ENCODE measurements around the gene FXYD3.

The FXYD3 gene

GRCh38 chr19:35090160-35090505 is 25.5 kb upstream of the FXYD3 start:
- CTCF ChIA-PET: interaction anchor here (0.5 to 1.0 kb wide), 8 partner anchors 10 to 101 kb away, joined by 3 to 4 read pairs (median 3); partner anchors contain the start of gene LGI4
- DNase-seq (ENCODE audit: low spot score): no peak
- POLR2A ChIA-PET (ENCODE audit: low non-redundant PET): no interaction called here
- no peak for TF ChIP-seq CTCF (conservative IDR thresholded peaks at IDR 0.05; ENCODE audit: low read depth)
- H3K27ac ChIP-seq: no peak overlapping the region

GRCh38 chr19:35090506-35091214 is 25.0 kb upstream of the FXYD3 start:
- TF ChIP-seq CTCF (conservative IDR thresholded peaks at IDR 0.05; ENCODE audit: low read depth): peak; percentile 72
- H3K27ac ChIP-seq: peak overlapping the region; percentile 51; the same call in 1 of the 2 replicates
- POLR2A ChIA-PET (ENCODE audit: low non-redundant PET): no interaction called here
- DNase-seq (ENCODE audit: low spot score): peak; percentile 88
- CTCF ChIA-PET: interaction anchor here (0.5 to 1.0 kb wide), 3 partner anchors 10 to 51 kb away, joined by 3 read pairs; partner anchors contain the start of gene LGI4

- no peak for DNase-seq (ENCODE audit: low spot score)
- no peak for TF ChIP-seq CTCF (conservative IDR thresholded peaks at IDR 0.05; ENCODE audit: low read depth)
- peak overlapping the region; percentile 9 for H3K27ac ChIP-seq
- ChIA-PET CTCF (interaction anchor here (0.6 to 1.2 kb wide), 2 partner anchors 27 to 41 kb away, joined by 5 read pairs; no protein-coding TSS in a partner anchor), POLR2A (ENCODE audit: low non-redundant PET) (no interaction called here)
Observed at GRCh38 chr19:35093430-35093829, 22.2 kb upstream of the FXYD3 start.

GRCh38 chr19:35093941-35094647 is 21.5 kb upstream of the FXYD3 start:
- peak overlapping the region; percentile 9; the same call in 1 of the 2 replicates for H3K27ac ChIP-seq
- ChIA-PET POLR2A (ENCODE audit: low non-redundant PET) (no interaction called here), CTCF (interaction anchor here (0.6 kb wide), 1 partner anchor 42 kb away, joined by 5 read pairs; no protein-coding TSS in a partner anchor)
- TF ChIP-seq CTCF (conservative IDR thresholded peaks at IDR 0.05; ENCODE audit: low read depth): no peak
- no peak for DNase-seq (ENCODE audit: low spot score)

- POLR2A ChIA-PET (ENCODE audit: low non-redundant PET): no interaction called here
Observed at GRCh38 chr19:35094656-35095055, 21.0 kb upstream of the FXYD3 start.

More at GRCh38 chr19:35094656-35095055, 21.0 kb upstream of the FXYD3 start:
- H3K27ac ChIP-seq: peak overlapping the region; percentile 30
- TF ChIP-seq CTCF (conservative IDR thresholded peaks at IDR 0.05; ENCODE audit: low read depth): no peak
- DNase-seq (ENCODE audit: low spot score): no peak
- CTCF ChIA-PET: no interaction called here

All from RWPE1 (cell line).